Measurements from ENCODE around the gene P2RX3.

Gene P2RX3

GRCh38 chr11:57310630-57311086 is 27.5 kb upstream of the P2RX3 start:
- no peak for DNase-seq

- DNase-seq = peak; percentile 98
Measured at GRCh38 chr11:57311109-57311936, 26.8 kb upstream of the P2RX3 start.

DNA sequence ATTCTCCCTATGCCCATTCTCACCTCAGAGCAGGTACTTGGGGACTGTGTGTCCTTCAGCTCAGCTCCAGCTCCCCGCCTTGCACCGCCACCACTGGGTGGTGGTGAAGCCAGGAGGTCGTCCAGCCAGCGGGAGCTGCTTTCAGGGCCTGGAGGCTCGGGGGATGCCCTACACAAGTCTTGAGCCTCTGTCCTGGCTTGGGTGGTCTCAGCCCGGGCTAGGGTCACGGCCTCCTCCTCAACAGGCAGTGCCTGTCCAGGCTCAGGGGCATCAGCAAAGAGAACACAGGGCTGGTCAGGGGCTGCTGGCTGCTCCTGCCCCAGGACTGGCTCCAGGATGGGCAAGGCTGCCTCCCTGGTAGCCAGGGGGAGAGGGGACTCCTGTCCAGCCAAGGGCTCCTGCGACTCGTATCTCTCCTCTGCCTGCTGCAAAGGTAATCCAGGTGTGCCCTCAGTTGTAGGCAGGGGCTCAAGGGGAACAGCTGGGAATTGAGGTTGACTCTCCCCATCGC is 25.6 kb upstream of the P2RX3 start:
- DNase-seq = no peak

GRCh38 chr11:57313071-57313787 is 24.9 kb upstream of the P2RX3 start:
- DNase-seq = no peak

DNA sequence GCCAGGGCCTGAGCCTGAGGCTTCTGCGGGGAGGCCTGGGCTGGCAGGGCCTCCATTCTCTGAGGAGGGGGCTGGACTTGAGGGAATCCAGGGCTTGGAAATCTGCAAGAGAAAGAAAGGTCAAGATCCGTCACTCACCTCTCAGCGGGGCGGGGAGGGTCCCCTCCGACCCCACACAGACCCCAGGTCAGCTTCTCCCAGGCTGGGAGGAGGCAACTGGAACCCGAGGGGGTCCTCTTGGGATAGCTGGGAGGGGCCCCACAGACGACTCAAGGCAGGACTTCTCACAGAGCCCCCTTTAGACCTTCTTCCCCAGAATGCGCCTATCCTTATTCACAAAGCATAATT is 24.4 kb upstream of the P2RX3 start:
- DNase-seq = no peak

DNA sequence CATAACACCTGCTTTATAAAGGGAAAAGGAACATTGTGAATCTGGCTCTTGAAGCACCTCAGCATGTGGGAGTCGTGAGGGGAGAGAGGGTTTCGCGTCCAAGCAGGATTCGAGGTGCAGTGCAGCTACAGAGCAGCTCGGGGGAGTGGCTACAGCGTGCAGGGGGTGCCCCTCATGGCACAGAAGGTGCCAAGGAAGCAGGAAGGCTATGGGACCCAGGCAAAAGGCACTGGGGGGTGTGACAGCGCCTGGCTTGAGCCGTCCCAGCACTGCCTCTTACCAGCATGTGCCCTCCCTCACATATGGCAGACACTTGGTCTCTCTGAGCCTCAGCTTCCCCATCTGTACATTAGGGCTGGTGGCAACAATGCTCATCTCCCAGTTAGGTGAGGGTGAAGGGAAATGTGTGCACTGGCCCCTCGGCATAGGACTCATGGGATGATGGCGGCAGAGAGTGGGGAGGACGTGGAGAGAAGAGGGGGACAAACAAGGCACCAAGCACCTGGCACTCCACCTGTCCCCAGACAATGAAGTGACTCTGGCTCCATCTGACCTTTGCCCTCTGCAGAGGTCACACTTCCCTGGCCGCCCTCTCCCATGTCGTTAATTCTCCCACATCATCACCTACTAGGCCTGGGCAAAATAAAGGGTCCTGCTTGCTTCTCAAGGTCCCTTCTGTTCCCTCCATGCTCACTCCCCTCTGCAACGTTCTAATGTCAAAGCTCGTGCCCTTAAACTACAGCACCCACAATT is 23.8 kb upstream of the P2RX3 start:
- DNase-seq = no peak

GRCh38 chr11:57315491-57315890 is 22.7 kb upstream of the P2RX3 start:
- DNase-seq = peak; percentile 18

- no peak for DNase-seq
Measured at GRCh38 chr11:57316017-57316416, 22.1 kb upstream of the P2RX3 start.

DNA sequence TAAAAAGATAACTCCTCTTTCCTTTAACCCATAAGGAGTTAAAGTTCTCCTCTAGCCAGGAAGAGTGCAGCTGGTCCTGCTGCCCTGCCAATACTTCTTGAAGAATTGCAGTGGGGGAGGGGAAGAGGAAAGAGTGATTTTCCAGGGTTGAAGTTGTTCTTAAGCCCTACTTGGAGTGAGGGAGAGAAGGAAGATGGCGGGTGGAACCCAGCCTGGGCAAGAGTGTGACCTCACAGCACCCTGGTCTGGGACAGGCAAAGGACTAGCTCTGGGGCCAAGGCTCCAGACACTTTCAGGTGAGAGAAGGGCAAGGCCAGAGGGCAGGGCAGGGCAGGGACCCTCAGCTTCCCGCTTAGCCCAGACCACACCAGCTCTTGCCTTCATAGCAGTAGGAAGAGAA is 20.0 kb upstream of the P2RX3 start:
- no peak for DNase-seq

GRCh38 chr11:57320067-57320718 is 18.0 kb upstream of the P2RX3 start:
- no peak for DNase-seq

DNA sequence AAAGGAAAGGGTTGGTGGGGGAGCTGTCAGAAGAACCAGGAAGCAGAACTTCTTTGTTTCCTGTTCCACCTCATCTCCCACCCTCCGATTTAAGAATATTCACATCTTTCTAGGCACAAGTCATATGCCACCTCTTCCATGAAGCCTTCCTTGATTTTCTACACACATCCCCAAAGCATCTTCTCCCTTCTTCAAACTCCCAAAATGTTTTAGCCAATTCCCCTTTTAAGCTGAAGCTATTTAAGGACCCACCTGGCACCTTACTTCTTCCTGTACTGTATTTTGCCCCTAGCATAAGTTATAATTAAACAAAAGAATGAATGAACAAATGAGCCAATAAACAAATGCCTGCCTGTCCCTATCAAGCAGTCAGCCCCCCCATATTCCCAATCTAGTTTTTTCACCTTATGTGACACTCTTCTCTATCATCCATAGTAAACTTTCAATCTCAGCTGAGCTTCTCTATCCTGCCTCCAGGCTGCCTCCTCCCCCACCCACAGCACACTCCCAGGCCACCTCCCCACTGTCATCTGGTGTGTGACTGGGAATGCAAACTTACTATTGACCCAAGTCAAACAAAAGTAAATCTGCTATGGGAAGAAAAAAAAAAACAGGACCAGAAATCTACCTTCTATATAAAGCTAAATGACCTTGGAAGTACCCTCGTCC is 17.3 kb upstream of the P2RX3 start:
- no peak for DNase-seq

- DNase-seq = peak; percentile 20
Measured at GRCh38 chr11:57321388-57322255, 16.5 kb upstream of the P2RX3 start.

GRCh38 chr11:57322256-57323166 is 15.6 kb upstream of the P2RX3 start:
- DNase-seq = peak; percentile 99

DNA sequence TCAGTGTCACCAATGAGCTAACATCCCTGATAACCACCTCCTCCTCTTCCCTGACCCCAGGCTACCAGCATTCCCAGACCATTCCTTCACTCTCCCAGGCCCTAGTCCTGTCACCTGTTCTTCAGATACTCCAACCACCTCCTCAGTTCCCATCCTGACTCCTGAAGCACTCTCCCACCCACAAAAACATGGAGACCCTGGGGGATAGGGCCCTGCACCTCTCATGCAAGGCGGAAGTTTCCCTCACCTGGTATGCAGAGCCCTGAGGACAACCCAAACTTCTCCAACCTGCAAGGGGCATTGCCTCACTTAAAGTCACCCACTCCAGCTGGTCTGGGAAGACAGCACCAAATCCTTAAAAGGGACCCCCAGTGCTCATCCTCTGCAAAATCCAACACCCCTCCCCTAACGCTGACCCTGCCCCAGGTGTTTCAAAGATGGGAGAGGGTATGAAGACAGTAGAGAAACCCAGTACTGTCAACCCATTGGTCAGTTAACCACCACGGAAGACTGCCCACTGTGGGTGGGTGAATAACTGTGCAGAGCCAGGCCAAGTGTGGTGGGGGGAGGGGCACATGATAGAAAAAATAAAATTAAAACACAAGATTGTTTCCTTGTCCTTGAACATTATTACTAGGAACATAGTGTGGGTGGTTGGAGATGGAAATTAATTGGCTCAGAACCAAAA is 14.8 kb upstream of the P2RX3 start:
- DNase-seq = peak; percentile 38

- no peak for DNase-seq
Measured at GRCh38 chr11:57323855-57324153, 14.3 kb upstream of the P2RX3 start.

- DNase-seq = peak; percentile 63
Measured at GRCh38 chr11:57324154-57324885, 13.8 kb upstream of the P2RX3 start.

DNA sequence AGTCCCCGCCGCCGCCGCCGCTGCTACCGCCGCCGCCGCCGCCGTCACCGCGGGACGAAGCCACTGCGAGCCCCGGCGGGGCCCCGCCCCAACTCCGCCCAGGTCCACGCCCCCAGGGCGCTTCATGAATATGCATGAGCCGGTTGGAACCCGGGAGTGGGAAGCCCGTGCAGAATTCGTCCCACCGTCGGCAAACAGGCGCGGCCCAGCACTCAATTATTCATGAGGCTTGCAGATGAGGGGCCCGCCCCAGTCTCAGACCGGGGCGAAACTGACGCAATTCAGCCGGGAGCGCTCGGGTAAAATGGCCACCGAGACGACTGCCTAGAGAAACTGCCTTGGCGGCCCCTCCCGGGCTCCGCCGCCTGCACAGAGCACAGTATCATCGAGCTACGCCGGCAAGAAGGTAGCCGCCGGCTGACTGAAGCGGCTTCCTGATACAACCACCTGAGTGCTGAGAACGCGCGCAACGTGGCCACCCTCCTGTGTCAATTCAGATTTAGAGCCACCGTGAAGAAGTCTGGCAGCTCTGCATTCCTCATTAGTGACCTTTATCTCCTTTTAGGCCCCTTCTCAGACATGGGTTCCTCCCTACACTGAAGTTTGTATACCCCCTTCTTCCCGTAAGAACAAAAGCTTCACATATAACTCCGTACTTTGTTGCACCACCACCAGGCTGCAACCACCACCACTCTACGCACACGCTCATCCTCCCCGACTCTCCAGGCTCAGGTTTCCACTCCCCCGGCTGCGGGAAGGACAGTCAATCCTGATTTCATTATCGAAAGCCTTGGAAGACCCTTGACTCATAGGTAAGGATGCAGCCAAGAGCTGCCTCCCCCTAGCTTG is 13.0 kb upstream of the P2RX3 start, which contains the start of gene TNKS1BP1:
Gene TNKS1BP1, minus strand, starts transcription at position 67 of the 849 bp plus-strand sequence. CDS start 3,067 bp downstream, outside the sequence.
- peak; percentile 97 for DNase-seq

DNA sequence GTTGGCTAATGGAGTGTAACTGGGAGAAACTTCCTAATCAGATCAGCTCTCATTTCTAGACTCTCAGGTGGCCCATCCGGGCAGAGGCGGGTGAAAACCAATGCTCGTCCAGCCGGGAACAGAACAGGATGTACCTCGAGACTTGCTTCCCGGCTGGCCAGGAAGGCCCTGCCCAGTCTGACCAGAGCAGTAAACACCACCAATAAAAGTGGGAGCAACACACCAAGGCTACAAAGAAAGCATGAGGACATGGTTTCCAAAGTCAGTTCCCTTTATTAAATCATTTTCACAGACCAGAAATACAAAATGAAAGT is 12.5 kb upstream of the P2RX3 start:
- DNase-seq = no peak
